ENCODE measurements around the gene KCNH1.

DNA sequence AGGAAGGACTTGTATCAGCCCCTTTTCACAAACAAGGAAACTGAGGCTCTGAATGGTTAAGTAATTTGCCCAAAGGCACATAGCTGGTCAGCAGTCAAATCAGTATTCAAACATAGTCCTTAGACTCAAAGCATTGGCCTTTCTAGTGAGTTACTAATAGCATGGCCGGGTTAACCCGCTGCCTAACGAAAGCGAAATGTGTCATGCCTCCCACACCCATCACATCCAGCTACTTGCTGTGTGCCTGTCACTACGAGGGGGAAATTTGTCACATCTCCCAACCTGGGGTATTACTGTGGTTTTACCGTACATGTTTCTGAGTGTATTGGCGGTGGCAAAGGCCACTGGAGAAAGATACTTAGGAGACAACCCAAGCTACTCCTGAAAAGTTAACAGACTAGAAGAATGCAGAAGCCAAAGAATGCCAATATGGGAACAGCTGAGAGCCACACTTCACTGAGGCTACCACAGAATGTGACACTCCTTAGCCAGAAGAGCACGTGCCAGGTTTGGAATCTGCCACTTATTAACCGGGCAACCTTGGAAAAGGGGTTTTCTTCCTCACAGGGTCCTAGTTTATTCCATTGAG is 363.5 kb downstream of the KCNH1 start:
- TF ChIP-seq, protein P1, sequence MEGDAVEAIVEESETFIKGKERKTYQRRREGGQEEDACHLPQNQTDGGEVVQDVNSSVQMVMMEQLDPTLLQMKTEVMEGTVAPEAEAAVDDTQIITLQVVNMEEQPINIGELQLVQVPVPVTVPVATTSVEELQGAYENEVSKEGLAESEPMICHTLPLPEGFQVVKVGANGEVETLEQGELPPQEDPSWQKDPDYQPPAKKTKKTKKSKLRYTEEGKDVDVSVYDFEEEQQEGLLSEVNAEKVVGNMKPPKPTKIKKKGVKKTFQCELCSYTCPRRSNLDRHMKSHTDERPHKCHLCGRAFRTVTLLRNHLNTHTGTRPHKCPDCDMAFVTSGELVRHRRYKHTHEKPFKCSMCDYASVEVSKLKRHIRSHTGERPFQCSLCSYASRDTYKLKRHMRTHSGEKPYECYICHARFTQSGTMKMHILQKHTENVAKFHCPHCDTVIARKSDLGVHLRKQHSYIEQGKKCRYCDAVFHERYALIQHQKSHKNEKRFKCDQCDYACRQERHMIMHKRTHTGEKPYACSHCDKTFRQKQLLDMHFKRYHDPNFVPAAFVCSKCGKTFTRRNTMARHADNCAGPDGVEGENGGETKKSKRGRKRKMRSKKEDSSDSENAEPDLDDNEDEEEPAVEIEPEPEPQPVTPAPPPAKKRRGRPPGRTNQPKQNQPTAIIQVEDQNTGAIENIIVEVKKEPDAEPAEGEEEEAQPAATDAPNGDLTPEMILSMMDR (IDR thresholded peaks at IDR 0.05 in 4 of 5, conservative IDR thresholded peaks at IDR 0.05 in 1 of 5): no peak
- TF ChIP-seq POLR2A (IDR thresholded peaks at IDR 0.05): no peak
